ENCODE measurements around the gene LYPD3. TPM values are rescaled to one million over a fixed set of nuclear protein-coding genes. Genes with fewer than 3 reads are reported as not detected.

The LYPD3 gene
- polyA plus RNA-seq, 3 donors: 0.24 to 22.9 (median 0.48) TPM

DNA sequence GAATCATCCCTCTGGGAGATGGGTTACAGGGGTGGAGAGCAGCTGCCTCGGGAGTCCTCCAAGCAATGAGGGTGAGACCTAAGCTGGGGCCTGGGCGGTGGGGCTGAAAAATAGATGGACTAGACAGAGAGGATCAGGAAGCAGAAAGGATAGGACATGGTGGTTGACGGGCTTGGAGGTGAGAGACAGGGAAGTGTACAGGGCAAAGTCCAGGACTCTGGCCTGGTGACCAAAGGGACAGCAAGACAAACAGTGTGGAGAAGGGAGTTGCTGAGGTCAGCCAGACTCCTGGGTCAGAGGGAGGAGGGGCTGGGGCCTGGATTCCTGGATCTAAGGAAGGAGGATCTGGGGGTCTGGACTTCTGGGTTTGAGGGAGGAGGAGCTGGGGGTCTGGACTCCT, 33.6 kb upstream of the LYPD3 start:
- Histone ChIP-seq H3K4me3 (replicated peaks in 1 of 3; ENCODE audit: low read depth in 2 of 3, low read length in 3 of 3) (no peak overlapping the region), H3K4me2 (replicated peaks; ENCODE audit: extremely low read depth, low read length, poor library complexity, severe bottlenecking) (no peak overlapping the region), H3K36me3 (replicated peaks in 1 of 2; ENCODE audit: control insufficient read depth in 1 of 2, insufficient read depth in 2 of 2, low read length in 2 of 2) (peaks cover 24 to 34% of the 10 kb centered on the region in 2 donors), H3K27ac (ENCODE audit: low read depth in 1 of 2, low read length in 2 of 2) (no peak overlapping the region), H3K9ac (ENCODE audit: insufficient read depth, low read length, poor library complexity, severe bottlenecking) (no peak overlapping the region), H2AFZ (ENCODE audit: insufficient read depth, low read depth, low read length, poor library complexity, severe bottlenecking) (no peak overlapping the region), H3K4me1 (ENCODE audit: control insufficient read depth in 1 of 2, insufficient read depth in 2 of 2, low read length in 2 of 2) (peaks cover 10 to 12% of the 10 kb centered on the region in 2 donors), H4K20me1 (ENCODE audit: insufficient read depth, low read length) (no peaks in the 10 kb centered on the region), H3K9me3 (replicated peaks in 1 of 2; ENCODE audit: control insufficient read depth in 1 of 2, insufficient read depth in 1 of 2, low read length in 2 of 2) (no peaks in the 10 kb centered on the region), H3K27me3 (ENCODE audit: control insufficient read depth in 2 of 2, insufficient read depth in 2 of 2, low read length in 2 of 2) (no peaks in the 10 kb centered on the region), H3K79me2 (ENCODE audit: insufficient read depth, low read length) (no peaks in the 10 kb centered on the region)
- Mint-ChIP-seq H3K27me3 (ENCODE audit: low read depth in 3 of 3) (peaks cover 2 to 9% (median 3%) of the 10 kb centered on the region in 3 donors), H3K36me3 (peaks cover 29 to 74% of the 10 kb centered on the region in 2 donors), H3K27ac (peak overlapping the region in 2 of 7 donors; percentile 47 to 58), H3K9me3 (no peaks in the 10 kb centered on the region), H3K4me1 (peaks cover 14% of the 10 kb centered on the region), H3K4me3 (peak overlapping the region in 1 of 2 donors; percentile 1)
- TF ChIP-seq, protein P1, sequence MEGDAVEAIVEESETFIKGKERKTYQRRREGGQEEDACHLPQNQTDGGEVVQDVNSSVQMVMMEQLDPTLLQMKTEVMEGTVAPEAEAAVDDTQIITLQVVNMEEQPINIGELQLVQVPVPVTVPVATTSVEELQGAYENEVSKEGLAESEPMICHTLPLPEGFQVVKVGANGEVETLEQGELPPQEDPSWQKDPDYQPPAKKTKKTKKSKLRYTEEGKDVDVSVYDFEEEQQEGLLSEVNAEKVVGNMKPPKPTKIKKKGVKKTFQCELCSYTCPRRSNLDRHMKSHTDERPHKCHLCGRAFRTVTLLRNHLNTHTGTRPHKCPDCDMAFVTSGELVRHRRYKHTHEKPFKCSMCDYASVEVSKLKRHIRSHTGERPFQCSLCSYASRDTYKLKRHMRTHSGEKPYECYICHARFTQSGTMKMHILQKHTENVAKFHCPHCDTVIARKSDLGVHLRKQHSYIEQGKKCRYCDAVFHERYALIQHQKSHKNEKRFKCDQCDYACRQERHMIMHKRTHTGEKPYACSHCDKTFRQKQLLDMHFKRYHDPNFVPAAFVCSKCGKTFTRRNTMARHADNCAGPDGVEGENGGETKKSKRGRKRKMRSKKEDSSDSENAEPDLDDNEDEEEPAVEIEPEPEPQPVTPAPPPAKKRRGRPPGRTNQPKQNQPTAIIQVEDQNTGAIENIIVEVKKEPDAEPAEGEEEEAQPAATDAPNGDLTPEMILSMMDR (IDR thresholded peaks at IDR 0.05): no peak
- WGBS (ENCODE audit: insufficient coverage): 100% methylated on average over 3 of the region's 3 CpGs
- no peak for DNase-seq
- intact Hi-C loops (cut with micrococcal nuclease): no loop called here

DNA sequence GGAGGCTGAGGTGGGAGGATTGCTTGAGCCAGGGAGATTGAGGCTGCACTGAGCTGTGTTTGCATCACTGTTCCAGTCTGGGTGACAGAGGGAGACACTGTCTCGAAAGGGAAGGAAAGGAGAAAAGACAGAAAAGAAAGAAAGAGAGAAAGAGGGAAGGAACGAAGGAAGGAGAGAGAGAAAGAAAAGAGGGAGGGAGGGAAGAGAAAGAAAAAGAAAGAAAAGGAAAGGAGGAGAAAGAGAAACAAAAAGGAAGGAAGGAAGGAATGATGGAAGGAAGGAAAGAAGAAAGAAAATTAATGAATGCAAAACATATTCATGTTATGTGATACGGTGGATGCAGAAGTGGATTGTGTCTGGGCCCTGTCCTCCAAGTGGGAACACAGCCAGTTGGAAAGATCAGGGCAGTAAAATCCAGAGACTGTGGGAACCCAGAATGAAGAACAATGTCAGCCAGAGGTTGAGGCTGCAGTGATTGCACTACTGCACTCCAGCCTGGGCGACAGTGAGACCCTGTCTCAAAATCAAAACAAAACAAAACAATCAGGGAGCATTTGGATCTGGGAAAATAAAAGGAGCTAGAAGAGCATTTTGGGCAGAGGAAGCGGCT, 32.9 kb upstream of the LYPD3 start:
- peaks cover 7 to 8% of the 10 kb centered on the region in 2 donors for H3K4me1 ChIP-seq (ENCODE audit: control insufficient read depth in 1 of 2, insufficient read depth in 2 of 2, low read length in 2 of 2)
- intact Hi-C loops (cut with micrococcal nuclease): no loop called here
- H3K27me3 ChIP-seq (ENCODE audit: control insufficient read depth in 2 of 2, insufficient read depth in 2 of 2, low read length in 2 of 2): no peaks in the 10 kb centered on the region
- H3K9me3 Mint-ChIP-seq: no peaks in the 10 kb centered on the region
- peaks cover 29 to 78% of the 10 kb centered on the region in 2 donors for H3K36me3 Mint-ChIP-seq
- no peak overlapping the region for H3K27ac ChIP-seq (ENCODE audit: low read depth in 1 of 2, low read length in 2 of 2)
- no peaks in the 10 kb centered on the region for H3K9me3 ChIP-seq (replicated peaks in 1 of 2; ENCODE audit: control insufficient read depth in 1 of 2, insufficient read depth in 1 of 2, low read length in 2 of 2)
- H4K20me1 ChIP-seq (ENCODE audit: insufficient read depth, low read length): no peaks in the 10 kb centered on the region
- no peak overlapping the region for H2AFZ ChIP-seq (ENCODE audit: insufficient read depth, low read depth, low read length, poor library complexity, severe bottlenecking)
- H3K27me3 Mint-ChIP-seq (ENCODE audit: low read depth in 3 of 3): peaks cover 0 to 5% (median 3%) of the 10 kb centered on the region in 3 donors
- H3K79me2 ChIP-seq (ENCODE audit: insufficient read depth, low read length): no peaks in the 10 kb centered on the region
- H3K36me3 ChIP-seq (replicated peaks in 1 of 2; ENCODE audit: control insufficient read depth in 1 of 2, insufficient read depth in 2 of 2, low read length in 2 of 2): peaks cover 24 to 34% of the 10 kb centered on the region in 2 donors
- WGBS (ENCODE audit: insufficient coverage): 95% methylated on average over 4 of the region's 5 CpGs
- H3K4me1 Mint-ChIP-seq: peaks cover 9% of the 10 kb centered on the region
- peak overlapping the region in 2 of 7 donors; percentile 19 to 58 for H3K27ac Mint-ChIP-seq
- no peak for DNase-seq
- TF ChIP-seq, protein P1 (IDR thresholded peaks at IDR 0.05): no peak
- peak overlapping the region in 1 of 2 donors; percentile 6 for H3K4me3 Mint-ChIP-seq
- no peak overlapping the region for H3K9ac ChIP-seq (ENCODE audit: insufficient read depth, low read length, poor library complexity, severe bottlenecking)
- H3K4me2 ChIP-seq (replicated peaks; ENCODE audit: extremely low read depth, low read length, poor library complexity, severe bottlenecking): no peak overlapping the region
- no peak overlapping the region for H3K4me3 ChIP-seq (replicated peaks in 1 of 3; ENCODE audit: low read depth in 2 of 3, low read length in 3 of 3)
